WERI-Rb-1 (cell line): Measurements from ENCODE around the gene NFASC.

Experiments
- DNase-seq: peaks from one replicate; pipeline ENCODE4 v3.0.0-alpha.2; 2020
- H3K27ac ChIP-seq: fragments of 250-450 bp; sonication (Bioruptor Pico); 2 replicates; pipeline ENCODE4 v1.5.1; 2020; ENCODE audit warnings: mild to moderate bottlenecking, moderate library complexity
- H3K27me3 ChIP-seq: fragments of 250-450 bp; sonication (Bioruptor Pico); 2 replicates; pipeline ENCODE4 v1.5.1; 2021; ENCODE audit warnings: mild to moderate bottlenecking, low read depth, moderate library complexity; ENCODE audit not compliant: insufficient read depth, severe bottlenecking
- H3K36me3 ChIP-seq: fragments of 250-450 bp; sonication (Bioruptor Pico); 2 replicates; pipeline ENCODE4 v1.5.1; 2020; ENCODE audit warnings: mild to moderate bottlenecking, moderate library complexity
- H3K4me3 ChIP-seq: 2 replicates; pipeline ENCODE4 v1.5.1; 2011; ENCODE audit warnings: low read depth, mild to moderate bottlenecking, control low read depth, low read length
- H3K9me3 ChIP-seq: fragments of 250-450 bp; sonication (Bioruptor Pico); 2 replicates; pipeline ENCODE4 v1.5.1; 2021; ENCODE audit warnings: mild to moderate bottlenecking, moderate library complexity; ENCODE audit not compliant: severe bottlenecking
- CTCF ChIP-seq: IDR thresholded peaks from 2 replicates; pipeline ENCODE4 v1.5.1; 2011; ENCODE audit warnings: low read depth, mild to moderate bottlenecking, control low read depth, inconsistent platforms, low read length

NFASC gene

GRCh38 chr1:205014783-205015182 is 144.1 kb downstream of the NFASC start:
- TF ChIP-seq CTCF = no peak
- Histone ChIP-seq H3K27me3 (no peaks in the 10 kb centered on the region), H3K36me3 (no peaks in the 10 kb centered on the region), H3K9me3 (no peaks in the 10 kb centered on the region), H3K4me3 (no peak overlapping the region), H3K27ac (peak overlapping the region; percentile 17)
- DNase-seq = no peak

GRCh38 chr1:205015241-205015640 is 144.6 kb downstream of the NFASC start:
- Histone ChIP-seq H3K36me3 (no peaks in the 10 kb centered on the region), H3K27me3 (no peaks in the 10 kb centered on the region), H3K4me3 (no peak overlapping the region), H3K9me3 (no peaks in the 10 kb centered on the region), H3K27ac (peak overlapping the region; percentile 2)
- peak; percentile 87 for DNase-seq
- peak; percentile 13; the same call in 1 of the 2 replicates for TF ChIP-seq CTCF

- no peaks in the 10 kb centered on the region for H3K9me3 ChIP-seq
- no peaks in the 10 kb centered on the region for H3K27me3 ChIP-seq
- no peak for DNase-seq
- no peaks in the 10 kb centered on the region for H3K36me3 ChIP-seq
- no peak overlapping the region for H3K27ac ChIP-seq
- TF ChIP-seq CTCF = no peak
- no peak overlapping the region for H3K4me3 ChIP-seq
Measured at GRCh38 chr1:205016075-205016474, 145.4 kb downstream of the NFASC start.

GRCh38 chr1:205016584-205016983 is 145.9 kb downstream of the NFASC start:
- Histone ChIP-seq H3K9me3 (no peaks in the 10 kb centered on the region), H3K36me3 (no peaks in the 10 kb centered on the region), H3K27ac (no peak overlapping the region), H3K27me3 (no peaks in the 10 kb centered on the region), H3K4me3 (no peak overlapping the region)
- DNase-seq = no peak
- no peak for TF ChIP-seq CTCF

- Histone ChIP-seq H3K27me3 (no peaks in the 10 kb centered on the region), H3K27ac (no peak overlapping the region), H3K4me3 (no peak overlapping the region), H3K36me3 (no peaks in the 10 kb centered on the region), H3K9me3 (no peaks in the 10 kb centered on the region)
- DNase-seq = no peak
- no peak for TF ChIP-seq CTCF
Measured at GRCh38 chr1:205017001-205017400, 146.3 kb downstream of the NFASC start.

- H3K27ac ChIP-seq = peak overlapping the region; percentile 57
- no peaks in the 10 kb centered on the region for H3K36me3 ChIP-seq
- no peaks in the 10 kb centered on the region for H3K9me3 ChIP-seq
- no peak for TF ChIP-seq CTCF
- no peak for DNase-seq
- no peaks in the 10 kb centered on the region for H3K27me3 ChIP-seq
- H3K4me3 ChIP-seq = no peak overlapping the region
Measured at GRCh38 chr1:205017766-205018165, 147.1 kb downstream of the NFASC start.
